Trophoblast cell (in vitro differentiated cells and primary cell): ENCODE data around the gene BBS9.

Experiments
- DNase-seq, 2 donors: peaks; one replicate each; pipeline ENCODE4 v3.0.0-alpha.2; 2016
- H2AFZ ChIP-seq: 2 replicates; pipeline ENCODE4 v1.6.1; 2013; ENCODE audit warnings: low read length, moderate library complexity, mild to moderate bottlenecking; ENCODE audit not compliant: insufficient read depth, poor library complexity
- H2AK5ac ChIP-seq: 2 replicates; pipeline ENCODE4 v1.6.1; 2013; ENCODE audit warnings: mild to moderate bottlenecking, low read length
- H2BK120ac ChIP-seq: 2 replicates; pipeline ENCODE4 v1.6.1; 2013; ENCODE audit warnings: low read length, mild to moderate bottlenecking, moderate library complexity; ENCODE audit not compliant: insufficient read depth, poor library complexity
- H2BK12ac ChIP-seq: 2 replicates; pipeline ENCODE4 v1.6.1; 2013; ENCODE audit warnings: mild to moderate bottlenecking, low read length, moderate library complexity
- H2BK5ac ChIP-seq: 2 replicates; pipeline ENCODE4 v1.6.1; 2013; ENCODE audit warnings: low read length, low read depth, moderate library complexity, mild to moderate bottlenecking; ENCODE audit not compliant: poor library complexity
- H3K14ac ChIP-seq: 2 replicates; pipeline ENCODE4 v1.6.1; 2013; ENCODE audit warnings: mild to moderate bottlenecking, low read length
- H3K18ac ChIP-seq: 2 replicates; pipeline ENCODE4 v1.6.1; 2013; ENCODE audit warnings: mild to moderate bottlenecking, low read length
- H3K23ac ChIP-seq: 2 replicates; pipeline ENCODE4 v1.6.1; 2013; ENCODE audit warnings: low read length
- H3K27ac ChIP-seq: 2 replicates; pipeline ENCODE4 v1.5.1; 2013; ENCODE audit warnings: low read depth, mild to moderate bottlenecking, inconsistent platforms, low read length, moderate library complexity
- H3K27me3 ChIP-seq: 2 replicates; pipeline ENCODE4 v1.6.1; 2013; ENCODE audit warnings: inconsistent platforms, mild to moderate bottlenecking, low read length, moderate library complexity; ENCODE audit not compliant: insufficient read depth
- H3K36me3 ChIP-seq, 2 experiments: 1 replicate in 1 of 2; 2 replicates in 1 of 2; pipeline ENCODE4 v1.6.1; 2013; ENCODE audit warnings: low read length in 2 of 2, mild to moderate bottlenecking in 2 of 2, moderate library complexity in 1 of 2; ENCODE audit not compliant: insufficient read depth in 2 of 2, control insufficient read depth in 1 of 2
- H3K4ac ChIP-seq: 2 replicates; pipeline ENCODE4 v1.6.1; 2013; ENCODE audit warnings: low read depth, mild to moderate bottlenecking, low read length, moderate library complexity
- H3K4me1 ChIP-seq, 2 experiments: 1 replicate in 1 of 2; 2 replicates in 1 of 2; pipeline ENCODE4 v1.6.1; 2013; ENCODE audit warnings: low read length in 2 of 2, mild to moderate bottlenecking in 2 of 2, moderate library complexity in 1 of 2; ENCODE audit not compliant: insufficient read depth in 2 of 2, control insufficient read depth in 1 of 2
- H3K4me2 ChIP-seq: 2 replicates; pipeline ENCODE4 v1.6.1; 2013; ENCODE audit warnings: inconsistent platforms, mild to moderate bottlenecking, low read length, moderate library complexity
- H3K4me3 ChIP-seq: 2 replicates; pipeline ENCODE4 v1.5.1; 2013; ENCODE audit warnings: mild to moderate bottlenecking, low read depth, low read length, inconsistent platforms
- H3K79me1 ChIP-seq: one replicate; pipeline ENCODE4 v1.6.1; 2013; ENCODE audit warnings: low read length
- H3K79me2 ChIP-seq: 2 replicates; pipeline ENCODE4 v1.6.1; 2013; ENCODE audit warnings: low read length, mild to moderate bottlenecking; ENCODE audit not compliant: control insufficient read depth, insufficient read depth, poor library complexity
- H3K9ac ChIP-seq: 2 replicates; pipeline ENCODE4 v1.6.1; 2013; ENCODE audit warnings: mild to moderate bottlenecking, low read length
- H3K9me3 ChIP-seq: 2 replicates; pipeline ENCODE4 v1.6.1; 2013; ENCODE audit warnings: low read depth, mild to moderate bottlenecking, control low read depth, inconsistent platforms, low read length; ENCODE audit not compliant: insufficient read depth
- H4K12ac ChIP-seq: 2 replicates; pipeline ENCODE4 v1.6.1; 2013; ENCODE audit warnings: low read depth, mild to moderate bottlenecking, low read length, moderate library complexity
- H4K8ac ChIP-seq: 2 replicates; pipeline ENCODE4 v1.6.1; 2013; ENCODE audit warnings: low read depth, mild to moderate bottlenecking, low read length, moderate library complexity
- H4K91ac ChIP-seq: one replicate; pipeline ENCODE4 v1.6.1; 2013; ENCODE audit warnings: low read depth, mild to moderate bottlenecking, low read length, moderate library complexity
- whole genome bisulfite sequencing: extraction: QIAGEN DNeasy Blood & Tissue Kit; methylation state at CpG from one replicate; pipeline ENCODE4 v1.1.7; 2013; ENCODE audit warnings: missing lambda C conversion rate; ENCODE audit not compliant: insufficient read length, insufficient coverage; ENCODE audit errors: extremely low coverage; 5-methylcytosine and 5-hydroxymethylcytosine counted together

Gene BBS9

DNA sequence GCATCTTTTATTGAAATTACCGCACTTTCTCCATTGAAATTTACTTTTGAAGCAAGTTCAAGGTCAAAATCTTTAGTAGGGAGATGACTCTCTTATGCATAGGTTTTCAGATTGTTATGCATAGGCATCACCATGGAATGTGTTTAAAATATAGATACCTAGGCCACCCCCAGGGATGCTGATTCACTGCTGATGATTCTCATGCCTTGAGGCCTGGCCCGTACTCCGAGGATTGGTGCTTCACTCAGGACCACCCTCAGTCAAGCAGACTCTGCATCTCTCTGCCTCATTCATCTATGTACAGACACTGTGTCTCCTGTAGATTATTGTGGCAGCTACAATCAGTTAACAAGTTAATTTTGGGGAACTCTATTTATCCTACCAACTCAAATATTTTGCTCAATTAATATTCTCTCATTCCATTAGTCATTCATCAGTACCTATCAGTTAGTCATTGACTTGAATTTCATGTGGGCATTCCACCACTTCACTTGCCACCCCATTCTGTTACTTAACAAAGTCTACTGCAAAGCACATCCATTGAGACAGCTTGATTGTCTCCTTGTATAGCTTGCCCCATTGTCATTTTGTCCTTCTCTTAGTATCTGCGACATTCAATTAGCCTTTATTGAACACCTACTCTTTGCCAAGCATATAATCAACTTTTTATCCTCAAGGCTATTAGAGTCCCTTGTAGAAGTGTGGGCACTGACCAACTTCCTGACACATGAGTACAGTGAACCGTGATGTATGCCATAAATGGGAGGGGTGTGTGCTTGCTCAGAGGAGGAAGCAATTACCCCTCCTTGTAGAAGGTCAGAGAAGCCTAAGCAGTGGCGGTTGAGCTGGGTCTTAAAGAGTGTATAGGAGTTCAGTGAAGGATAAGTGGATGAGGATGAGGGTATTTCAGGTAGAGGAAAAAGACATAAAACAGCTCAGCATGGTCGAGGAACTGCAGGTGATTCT, 520.4 kb downstream of the BBS9 start:
- Histone ChIP-seq H3K9ac (no peak overlapping the region), H3K4me3 (no peak overlapping the region), H3K27me3 (no peaks in the 10 kb centered on the region), H2BK120ac (no peak overlapping the region), H3K4me1 (no peaks in the 10 kb centered on the region), H4K12ac (no peak overlapping the region), H4K91ac (no peak overlapping the region), H3K36me3 (no peaks in the 10 kb centered on the region), H3K18ac (no peak overlapping the region), H4K8ac (no peak overlapping the region), H2BK12ac (no peak overlapping the region), H3K79me2 (no peaks in the 10 kb centered on the region), H3K23ac (no peak overlapping the region), H2AK5ac (no peak overlapping the region), H3K4ac (no peak overlapping the region), H2AFZ (no peak overlapping the region), H3K79me1 (peaks cover 2% of the 10 kb centered on the region), H3K27ac (no peak overlapping the region), H2BK5ac (no peak overlapping the region), H3K9me3 (no peaks in the 10 kb centered on the region), H3K4me2 (no peak overlapping the region), H3K14ac (no peak overlapping the region)
- DNase-seq, result peak; percentile 49 to 62
- WGBS, result no CpG with 5 or more reads among the region's 7 CpGs

DNA sequence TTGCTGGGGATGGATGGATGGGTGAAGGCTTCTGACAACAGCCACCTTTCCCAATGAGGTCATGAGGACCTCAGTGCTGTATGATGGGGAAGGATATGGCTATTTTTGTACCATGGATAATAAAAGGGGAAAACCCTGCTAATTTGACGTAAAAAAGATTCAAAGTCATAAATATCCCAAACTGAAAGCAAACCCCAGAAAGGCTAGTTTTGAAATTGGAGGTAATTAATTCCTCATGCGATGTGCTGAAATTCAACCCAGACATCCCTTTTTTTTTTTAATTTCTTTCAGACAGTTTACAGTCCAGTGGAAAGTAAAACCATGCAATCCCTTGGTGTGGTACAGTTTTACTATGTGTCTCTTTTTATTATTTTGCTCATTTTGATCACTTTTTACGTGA, 521.5 kb downstream of the BBS9 start:
- Histone ChIP-seq H3K27me3 (no peaks in the 10 kb centered on the region), H3K79me1 (peaks cover 2% of the 10 kb centered on the region), H2BK120ac (no peak overlapping the region), H3K18ac (no peak overlapping the region), H3K27ac (no peak overlapping the region), H3K36me3 (no peaks in the 10 kb centered on the region), H3K4me3 (no peak overlapping the region), H3K9ac (no peak overlapping the region), H4K12ac (no peak overlapping the region), H4K91ac (no peak overlapping the region), H2AK5ac (no peak overlapping the region), H3K14ac (no peak overlapping the region), H2BK12ac (no peak overlapping the region), H4K8ac (no peak overlapping the region), H3K23ac (no peak overlapping the region), H3K9me3 (no peaks in the 10 kb centered on the region), H3K4me2 (no peak overlapping the region), H3K4ac (no peak overlapping the region), H3K79me2 (no peaks in the 10 kb centered on the region), H2BK5ac (no peak overlapping the region), H2AFZ (no peak overlapping the region), H3K4me1 (no peaks in the 10 kb centered on the region)
- no peak for DNase-seq
- WGBS, result no CpG with 5 or more reads among the region's 3 CpGs

DNA sequence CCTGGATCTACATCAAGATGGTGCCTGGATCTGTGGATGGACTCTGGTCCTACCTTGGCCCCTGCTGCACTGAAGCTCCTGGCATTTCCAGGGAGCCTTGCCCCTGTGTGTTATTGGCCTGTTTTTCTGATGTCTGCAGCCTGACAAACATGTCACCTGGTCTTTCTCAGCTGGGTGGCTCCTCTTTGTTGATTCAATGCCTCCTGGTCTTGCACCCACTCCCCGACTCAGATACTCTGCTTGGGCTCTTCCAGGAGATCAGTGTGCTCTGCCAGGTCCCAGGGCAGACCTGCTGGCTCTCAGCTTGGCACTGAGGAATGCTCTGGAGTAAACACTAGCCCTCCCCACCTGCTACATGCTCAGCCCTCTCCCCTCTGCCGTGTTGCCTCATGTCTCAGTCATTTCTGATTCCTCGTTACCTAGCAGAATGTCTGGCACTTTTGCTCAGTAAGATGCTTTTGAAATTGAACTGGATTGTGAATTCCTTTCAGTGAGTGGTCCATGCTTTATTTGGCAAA, 522.7 kb downstream of the BBS9 start:
- Histone ChIP-seq H3K14ac (no peak overlapping the region), H3K4ac (no peak overlapping the region), H2BK12ac (no peak overlapping the region), H3K9me3 (no peaks in the 10 kb centered on the region), H3K4me1 (no peaks in the 10 kb centered on the region), H3K79me1 (no peaks in the 10 kb centered on the region), H3K9ac (no peak overlapping the region), H4K12ac (no peak overlapping the region), H3K4me3 (no peak overlapping the region), H3K18ac (no peak overlapping the region), H3K23ac (no peak overlapping the region), H2BK120ac (no peak overlapping the region), H2BK5ac (no peak overlapping the region), H4K91ac (no peak overlapping the region), H3K27me3 (no peaks in the 10 kb centered on the region), H3K4me2 (no peak overlapping the region), H4K8ac (no peak overlapping the region), H3K36me3 (no peaks in the 10 kb centered on the region), H3K27ac (no peak overlapping the region), H2AFZ (no peak overlapping the region), H3K79me2 (no peaks in the 10 kb centered on the region), H2AK5ac (no peak overlapping the region)
- no peak for DNase-seq
- WGBS, result no CpG with 5 or more reads among the region's 3 CpGs

DNA sequence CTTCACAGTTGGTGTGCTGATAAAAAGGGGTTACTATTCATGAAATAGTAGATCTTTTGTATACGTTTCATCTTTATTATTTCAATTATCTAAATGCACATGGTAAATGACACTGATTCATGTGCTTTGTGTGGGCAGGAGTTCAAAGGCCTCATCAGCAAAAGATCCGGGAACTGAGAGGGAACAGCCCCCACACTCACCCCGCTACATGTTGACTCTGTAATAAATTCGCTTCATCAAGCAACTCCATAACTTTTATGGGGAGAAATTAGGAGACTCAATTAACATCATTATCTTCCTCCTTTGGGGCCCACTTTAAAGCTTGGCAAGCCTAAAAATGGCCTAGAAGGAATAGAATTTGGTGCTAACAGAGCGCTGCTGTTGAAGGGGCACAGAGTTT, 525.3 kb downstream of the BBS9 start:
- H2BK5ac ChIP-seq, result no peak overlapping the region
- no peaks in the 10 kb centered on the region for H3K9me3 ChIP-seq
- no peak overlapping the region for H3K4ac ChIP-seq
- no peaks in the 10 kb centered on the region for H3K79me1 ChIP-seq
- H3K4me3 ChIP-seq, result no peak overlapping the region
- no peak overlapping the region for H3K27ac ChIP-seq
- H2BK120ac ChIP-seq, result no peak overlapping the region
- no peak overlapping the region for H3K23ac ChIP-seq
- no peak overlapping the region for H2AK5ac ChIP-seq
- no peaks in the 10 kb centered on the region for H3K79me2 ChIP-seq
- H2AFZ ChIP-seq, result no peak overlapping the region
- H3K4me2 ChIP-seq, result no peak overlapping the region
- H3K27me3 ChIP-seq, result no peaks in the 10 kb centered on the region
- H3K14ac ChIP-seq, result no peak overlapping the region
- no peaks in the 10 kb centered on the region for H3K36me3 ChIP-seq
- H4K8ac ChIP-seq, result no peak overlapping the region
- DNase-seq, result no peak
- no peak overlapping the region for H4K12ac ChIP-seq
- no peak overlapping the region for H4K91ac ChIP-seq
- no CpG with 5 or more reads among the region's 5 CpGs for WGBS
- H3K4me1 ChIP-seq, result no peaks in the 10 kb centered on the region
- H3K9ac ChIP-seq, result no peak overlapping the region
- H3K18ac ChIP-seq, result no peak overlapping the region
- no peak overlapping the region for H2BK12ac ChIP-seq
